Body of pancreas (tissue), 4 donors: ENCODE results near the gene SETD1B. TPM values are rescaled to one million over a fixed set of nuclear protein-coding genes. Genes with fewer than 3 reads are reported as not detected.

Source experiments
- ATAC-seq: fragments of 150-250 bp; one replicate; pipeline ENCODE4 v1.9.1; 2016
- DNase-seq, 4 donors: peaks; one replicate each; pipeline ENCODE4 v3.0.0-alpha.2; 2019
- H3K27ac ChIP-seq, 4 donors: fragments of 200-600 bp; sonication (generic); 1 replicate in 3 of 4; 2 replicates in 1 of 4; pipeline versions ENCODE4 v1.5.1 to v1.6.1; 2016 to 2019; ENCODE audit warnings: mild to moderate bottlenecking in 1 of 4, mixed read lengths in 1 of 4, moderate library complexity in 1 of 4
- H3K27me3 ChIP-seq, 2 donors: fragments of 200-600 bp; sonication (generic); one replicate each; pipeline ENCODE4 v1.6.0; 2016; ENCODE audit warnings: mild to moderate bottlenecking in 1 of 2
- H3K36me3 ChIP-seq, 2 donors: fragments of 200-600 bp; sonication (generic); replicated peaks in 1 of 2; 2 replicates each; pipeline ENCODE4 v1.5.1; 2016; ENCODE audit warnings: low read depth in 2 of 2; ENCODE audit not compliant: insufficient read depth in 1 of 2
- H3K4me1 ChIP-seq: fragments of 200-600 bp; sonication (generic); one replicate; pipeline ENCODE4 v1.6.0; 2016
- H3K4me3 ChIP-seq, 2 donors: fragments of 200-600 bp; sonication (generic); 1 replicate in 1 of 2; 2 replicates in 1 of 2; pipeline ENCODE4 v1.5.1; 2016 to 2019
- H3K9me3 ChIP-seq, 3 donors: fragments of 200-600 bp; sonication (generic); 1 replicate in 2 of 3; 2 replicates in 1 of 3; pipeline ENCODE4 v1.5.1; 2016
- POLR2A ChIP-seq, 3 donors: fragments of 450-650 bp; IDR thresholded peaks; one replicate each; pipeline ENCODE4 v1.6.1; 2016; ENCODE audit warnings: antibody characterized with exemption in 3 of 3, mild to moderate bottlenecking in 2 of 3
- WGBS, 2 donors: methylation state at CpG; one replicate each; pipeline ENCODE4 v1.1.5; 2017; 5-methylcytosine and 5-hydroxymethylcytosine counted together
- intact Hi-C: fragments of 100-400 bp; cut with DNase I; formaldehyde crosslinking; loops from one replicate; pipeline ENCODE4 v1.15.1; 2023
- total RNA-seq, 2 donors: library from RNA; depleted of rRNA; stranded (reverse); fragments of >200 nt; gene quantifications; one replicate each; pipeline ENCODE4 v1.1.0, GENCODE V29; 2016
- TF ChIP-seq, protein P1 (sequence below), 7 experiments: fragments of 450-650 bp in 4 of 7; fragments of 200-600 bp in 3 of 7; sonication (generic) in 3 of 7; IDR thresholded peaks; one replicate each; pipeline ENCODE4 v1.5.1; 2016 to 2019; ENCODE audit warnings: antibody characterized with exemption in 7 of 7

Gene SETD1B
- total RNA-seq, 2 donors from 2014 or later, result 9.1 to 15.8 TPM

DNA sequence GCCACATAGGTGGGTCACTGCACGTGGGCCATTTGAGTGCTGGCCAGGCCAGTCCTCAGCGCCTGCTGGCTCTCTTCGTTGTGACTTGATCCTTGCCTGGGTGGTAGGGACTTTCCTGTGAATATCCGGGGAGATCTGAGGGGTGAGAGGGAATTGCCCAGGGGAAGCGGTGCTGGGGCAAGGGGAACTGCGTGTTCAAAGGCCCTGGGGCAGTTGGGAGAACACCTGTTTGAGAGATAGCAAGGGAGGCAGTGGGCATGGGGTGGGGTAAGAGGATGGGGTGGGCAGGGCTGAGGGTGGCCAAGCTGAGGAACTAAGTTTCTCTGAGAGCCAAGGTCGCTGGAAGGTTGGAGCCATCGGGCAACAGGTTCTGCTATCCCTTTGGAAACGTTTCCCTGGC, 25.0 kb downstream of the SETD1B start:
- H3K27me3 ChIP-seq, result no peaks in the 10 kb centered on the region
- H3K36me3 ChIP-seq, result peaks cover 12 to 29% of the 10 kb centered on the region in 2 donors
- intact Hi-C loops, result no loop called here
- WGBS, 2 donors, result 81 to 83% methylated on average over 9 of the region's 9 CpGs
- DNase-seq, result no peak
- no peaks in the 10 kb centered on the region for H3K4me1 ChIP-seq
- no peak overlapping the region for H3K27ac ChIP-seq
- no peak overlapping the region for H3K4me3 ChIP-seq
- no peaks in the 10 kb centered on the region for H3K9me3 ChIP-seq
- ATAC-seq, result no peak
- TF ChIP-seq POLR2A (IDR thresholded peaks at IDR 0.05), result no peak
- TF ChIP-seq, protein P1, sequence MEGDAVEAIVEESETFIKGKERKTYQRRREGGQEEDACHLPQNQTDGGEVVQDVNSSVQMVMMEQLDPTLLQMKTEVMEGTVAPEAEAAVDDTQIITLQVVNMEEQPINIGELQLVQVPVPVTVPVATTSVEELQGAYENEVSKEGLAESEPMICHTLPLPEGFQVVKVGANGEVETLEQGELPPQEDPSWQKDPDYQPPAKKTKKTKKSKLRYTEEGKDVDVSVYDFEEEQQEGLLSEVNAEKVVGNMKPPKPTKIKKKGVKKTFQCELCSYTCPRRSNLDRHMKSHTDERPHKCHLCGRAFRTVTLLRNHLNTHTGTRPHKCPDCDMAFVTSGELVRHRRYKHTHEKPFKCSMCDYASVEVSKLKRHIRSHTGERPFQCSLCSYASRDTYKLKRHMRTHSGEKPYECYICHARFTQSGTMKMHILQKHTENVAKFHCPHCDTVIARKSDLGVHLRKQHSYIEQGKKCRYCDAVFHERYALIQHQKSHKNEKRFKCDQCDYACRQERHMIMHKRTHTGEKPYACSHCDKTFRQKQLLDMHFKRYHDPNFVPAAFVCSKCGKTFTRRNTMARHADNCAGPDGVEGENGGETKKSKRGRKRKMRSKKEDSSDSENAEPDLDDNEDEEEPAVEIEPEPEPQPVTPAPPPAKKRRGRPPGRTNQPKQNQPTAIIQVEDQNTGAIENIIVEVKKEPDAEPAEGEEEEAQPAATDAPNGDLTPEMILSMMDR (IDR thresholded peaks at IDR 0.05), result no peak

DNA sequence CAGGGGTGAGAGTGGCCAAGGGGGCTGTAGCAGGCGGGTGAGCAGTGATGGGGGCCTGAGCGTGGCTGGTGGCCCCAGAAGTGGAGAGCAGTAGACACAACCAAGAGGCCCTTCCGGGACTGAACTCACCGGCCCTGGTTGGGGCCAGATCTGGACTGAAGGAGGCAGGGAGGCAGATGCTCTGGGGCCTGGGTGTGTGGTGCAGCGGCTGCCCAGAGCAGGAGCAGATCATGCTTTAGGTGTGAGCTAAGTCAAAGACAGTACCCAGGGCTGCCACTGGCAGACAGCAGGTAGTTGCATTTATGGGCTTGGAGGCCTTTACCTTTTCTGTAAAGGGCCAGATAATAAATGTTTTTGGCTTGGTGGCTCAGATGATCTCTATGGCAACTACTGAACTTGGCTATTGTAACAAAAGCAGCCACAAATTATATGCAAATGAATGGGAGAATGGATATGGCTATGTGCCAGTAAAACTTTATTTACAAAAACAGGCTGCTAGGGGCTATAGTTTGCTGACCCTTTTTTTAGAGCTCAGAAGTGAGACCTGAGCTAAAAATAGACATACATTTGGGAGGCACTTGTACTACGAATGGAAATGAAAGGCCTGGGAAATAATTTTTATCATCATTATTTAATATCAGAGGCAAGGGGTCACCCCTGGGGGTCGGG, 25.6 kb downstream of the SETD1B start:
- Histone ChIP-seq H3K27me3 (no peaks in the 10 kb centered on the region), H3K4me1 (no peaks in the 10 kb centered on the region), H3K36me3 (peaks cover 12 to 28% of the 10 kb centered on the region in 2 donors), H3K9me3 (no peaks in the 10 kb centered on the region), H3K4me3 (no peak overlapping the region), H3K27ac (no peak overlapping the region)
- intact Hi-C loops, result no loop called here
- DNase-seq (no peak), ATAC-seq (no peak)
- WGBS, 2 donors, result 78 to 88% methylated on average over 4 to 7 of the region's 7 CpGs
- no peak for TF ChIP-seq POLR2A (IDR thresholded peaks at IDR 0.05)

DNA sequence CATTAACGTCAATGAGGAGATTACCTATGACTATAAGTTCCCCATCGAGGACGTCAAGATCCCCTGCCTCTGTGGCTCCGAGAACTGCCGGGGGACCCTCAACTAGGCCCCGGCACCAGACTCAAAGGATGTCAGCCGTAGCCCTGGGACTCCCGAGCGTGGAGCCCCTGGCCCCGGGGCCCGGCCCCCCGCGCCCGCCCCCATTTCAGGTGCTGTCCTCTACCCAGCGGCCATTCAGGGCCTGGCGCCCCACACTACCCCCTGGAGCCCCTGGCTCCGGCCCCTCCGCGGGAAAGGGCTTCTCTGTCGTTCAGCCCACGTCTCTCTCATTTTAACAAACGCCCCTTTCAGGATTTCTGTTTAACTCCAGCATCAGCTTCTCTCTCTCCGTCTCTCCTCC, 26.3 kb downstream of the SETD1B start:
- intact Hi-C loops, result no loop called here
- H3K36me3 ChIP-seq, result peaks cover 12 to 28% of the 10 kb centered on the region in 2 donors
- TF ChIP-seq POLR2A (IDR thresholded peaks at IDR 0.05), result no peak
- TF ChIP-seq, protein P1 (IDR thresholded peaks at IDR 0.05), result no peak
- H3K9me3 ChIP-seq, result no peaks in the 10 kb centered on the region
- no peaks in the 10 kb centered on the region for H3K27me3 ChIP-seq
- DNase-seq (no peak), ATAC-seq (no peak)
- no peak overlapping the region for H3K27ac ChIP-seq
- 90 to 94% methylated on average over 23 of the region's 23 CpGs for WGBS, 2 donors
- H3K4me1 ChIP-seq, result no peaks in the 10 kb centered on the region
- no peak overlapping the region for H3K4me3 ChIP-seq

DNA sequence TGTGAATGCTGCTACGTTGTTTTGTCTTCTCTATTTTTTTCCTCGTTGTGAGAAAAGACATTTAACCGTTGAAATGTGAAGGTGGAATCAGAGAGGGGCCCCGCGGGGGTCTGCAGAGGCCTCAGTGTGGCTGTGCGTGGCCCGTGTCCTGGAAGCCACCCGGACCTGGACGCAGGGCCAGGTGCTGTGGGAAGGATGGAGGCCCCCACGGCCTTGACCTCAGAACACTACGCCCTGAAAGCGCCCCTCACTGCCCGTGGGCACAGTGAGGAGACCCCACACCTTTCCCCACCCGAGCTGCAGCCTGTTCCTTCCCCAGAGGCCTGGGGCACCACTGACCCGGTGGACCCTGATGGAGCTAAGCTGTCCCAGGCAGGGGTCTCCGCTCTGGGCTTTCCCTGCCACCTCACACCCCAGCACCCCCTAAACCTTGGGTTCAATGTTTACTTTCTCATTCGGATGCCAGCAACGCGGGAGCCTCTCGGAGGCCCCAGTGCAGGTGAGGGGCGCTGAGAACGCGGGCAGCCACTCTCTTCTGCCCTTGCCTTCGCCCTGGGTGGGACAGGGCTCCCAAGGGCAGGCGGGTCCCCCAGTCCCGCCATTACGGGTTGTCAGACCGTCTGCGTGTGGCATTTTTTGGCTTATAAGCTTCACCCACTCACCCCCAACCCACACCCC, 26.9 kb downstream of the SETD1B start:
- Histone ChIP-seq H3K4me3 (no peak overlapping the region), H3K36me3 (peaks cover 12 to 28% of the 10 kb centered on the region in 2 donors), H3K9me3 (no peaks in the 10 kb centered on the region), H3K4me1 (no peaks in the 10 kb centered on the region), H3K27ac (no peak overlapping the region), H3K27me3 (no peaks in the 10 kb centered on the region)
- ATAC-seq, result no peak
- TF ChIP-seq POLR2A (IDR thresholded peaks at IDR 0.05), result no peak
- TF ChIP-seq, protein P1 (IDR thresholded peaks at IDR 0.05), result no peak
- WGBS, 2 donors, result 87 to 88% methylated on average over 19 to 29 of the region's 29 CpGs
- intact Hi-C loops, result no loop called here
- no peak for DNase-seq

DNA sequence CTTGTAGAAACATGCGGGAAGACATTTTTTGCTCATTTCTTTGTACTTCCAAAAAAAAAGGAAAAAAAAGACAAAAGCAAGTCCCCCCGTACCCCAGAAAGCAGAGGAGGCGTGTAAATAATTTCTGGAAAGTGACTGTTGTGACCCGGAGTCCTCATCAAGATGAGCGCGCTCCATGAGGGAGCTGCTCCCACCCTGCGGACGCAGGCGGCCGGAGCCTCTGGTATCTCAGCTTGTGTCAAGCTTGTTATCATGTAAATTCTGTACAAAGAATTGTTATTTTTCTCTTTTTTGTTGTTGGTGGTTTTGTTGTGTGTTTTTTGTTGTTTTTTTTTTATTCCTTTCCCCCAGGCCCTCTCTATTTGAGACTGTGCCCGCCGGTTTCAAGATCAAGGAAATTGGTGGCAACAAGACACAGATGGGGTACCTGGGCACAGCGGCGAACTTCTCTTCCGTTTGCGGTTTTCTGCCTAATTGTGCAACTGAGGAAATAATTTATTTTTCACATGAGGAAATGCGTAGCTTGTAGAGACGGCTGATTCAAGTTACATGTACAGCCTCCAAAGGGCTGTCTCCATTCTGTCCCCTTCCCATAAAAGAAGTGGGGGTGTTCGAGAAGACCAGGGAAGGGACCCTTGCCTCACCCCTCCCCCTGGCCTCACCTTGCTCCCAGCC, 27.9 kb downstream of the SETD1B start:
- DNase-seq, result no peak
- H3K9me3 ChIP-seq, result no peaks in the 10 kb centered on the region
- no peak for ATAC-seq
- H3K4me1 ChIP-seq, result no peaks in the 10 kb centered on the region
- H3K27me3 ChIP-seq, result no peaks in the 10 kb centered on the region
- TF ChIP-seq, protein P1 (IDR thresholded peaks at IDR 0.05), result no peak
- no peak for TF ChIP-seq POLR2A (IDR thresholded peaks at IDR 0.05)
- no peak overlapping the region for H3K27ac ChIP-seq
- intact Hi-C loops, result no loop called here
- 80 to 95% methylated on average over 19 of the region's 19 CpGs for WGBS, 2 donors
- no peak overlapping the region for H3K4me3 ChIP-seq
- peaks cover 12 to 28% of the 10 kb centered on the region in 2 donors for H3K36me3 ChIP-seq
